SJCRH30 (cell line): ENCODE measurements around the gene NUCB1. TPM values are rescaled to one million over a fixed set of nuclear protein-coding genes. Genes with fewer than 3 reads are reported as not detected.

ENCODE experiments used
- DNase-seq, 2 experiments: peaks; one replicate each; pipeline ENCODE4 v3.0.0-alpha.2; 2015 to 2020
- H3K27ac ChIP-seq: fragments of 250-450 bp; sonication (Bioruptor Pico); 2 replicates; pipeline ENCODE4 v1.5.1; 2020; ENCODE audit warnings: mild to moderate bottlenecking, moderate library complexity
- H3K27me3 ChIP-seq: fragments of 250-450 bp; sonication (Bioruptor Pico); 2 replicates; pipeline ENCODE4 v1.5.1; 2020; ENCODE audit warnings: mild to moderate bottlenecking, moderate library complexity
- H3K36me3 ChIP-seq: fragments of 250-450 bp; sonication (Bioruptor Pico); 2 replicates; pipeline ENCODE4 v1.5.1; 2020; ENCODE audit warnings: mild to moderate bottlenecking, moderate library complexity
- H3K4me1 ChIP-seq: fragments of 250-450 bp; sonication (Bioruptor Pico); 2 replicates; pipeline ENCODE4 v1.5.1; 2020; ENCODE audit warnings: mild to moderate bottlenecking, moderate library complexity
- H3K4me3 ChIP-seq: fragments of 250-450 bp; sonication (Bioruptor Pico); 2 replicates; pipeline ENCODE4 v1.5.1; 2020; ENCODE audit warnings: mild to moderate bottlenecking, moderate library complexity
- H3K9me3 ChIP-seq: fragments of 250-450 bp; sonication (Bioruptor Pico); replicated peaks from 2 replicates; pipeline ENCODE4 v1.5.1; 2020; ENCODE audit warnings: mild to moderate bottlenecking, moderate library complexity
- total RNA-seq: library from RNA; depleted of rRNA; stranded (reverse); fragments of >200 nt; shearing (Covaris generic); gene quantifications from 2 replicates; pipeline ENCODE4 v1.2.3, GENCODE V29; 2014

The NUCB1 gene
- total RNA-seq, 1 experiment from 2014 or later, result 91.2 TPM

DNA sequence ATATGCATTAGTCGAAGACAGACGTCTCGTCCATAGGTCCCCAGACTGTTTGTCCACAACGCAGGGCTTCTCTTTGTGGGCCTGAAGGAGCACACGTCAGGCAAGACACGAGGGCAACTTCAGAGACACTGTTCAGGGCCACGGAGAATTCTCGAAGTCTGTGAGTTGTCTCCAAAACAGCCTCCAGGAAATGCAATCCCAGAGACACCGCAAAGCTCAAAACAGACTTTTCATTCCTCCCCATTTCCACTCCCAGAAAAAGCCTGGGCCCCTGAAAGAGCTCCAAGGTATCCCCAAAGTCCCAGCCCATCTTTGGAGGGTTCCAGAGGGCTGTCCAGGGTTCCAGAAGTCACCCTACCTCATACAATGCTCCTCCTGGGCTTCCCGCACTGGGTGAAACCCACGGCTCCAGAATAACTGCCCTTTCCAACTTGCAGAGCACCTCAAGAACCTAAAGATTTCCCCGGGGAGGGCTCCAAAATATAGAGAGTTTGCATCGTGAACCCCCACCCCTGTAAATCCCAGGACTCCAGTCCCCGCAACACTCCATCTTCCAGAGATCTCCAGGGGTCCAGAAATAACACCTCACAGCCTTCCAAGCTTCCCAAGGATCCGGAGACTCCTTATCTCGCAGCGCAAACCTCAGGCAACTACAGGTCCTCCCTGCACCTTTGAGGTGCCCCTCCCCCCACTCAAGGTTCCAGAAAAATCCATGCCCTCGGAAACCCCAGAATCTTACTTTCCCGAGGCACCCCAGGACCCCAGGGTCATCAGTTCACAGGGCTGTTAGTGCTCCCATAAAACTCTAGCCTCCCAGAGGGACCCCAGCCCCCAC lies 64.3 kb downstream of the NUCB1 start:
- Histone ChIP-seq H3K27me3 (no peaks in the 10 kb centered on the region), H3K4me1 (peaks cover 18% of the 10 kb centered on the region), H3K36me3 (peaks cover 29% of the 10 kb centered on the region), H3K9me3 (no peaks in the 10 kb centered on the region), H3K4me3 (peak overlapping the region; percentile 49), H3K27ac (peak overlapping the region; percentile 95)
- DNase-seq, result peak in 1 of 2 experiments; percentile 41

DNA sequence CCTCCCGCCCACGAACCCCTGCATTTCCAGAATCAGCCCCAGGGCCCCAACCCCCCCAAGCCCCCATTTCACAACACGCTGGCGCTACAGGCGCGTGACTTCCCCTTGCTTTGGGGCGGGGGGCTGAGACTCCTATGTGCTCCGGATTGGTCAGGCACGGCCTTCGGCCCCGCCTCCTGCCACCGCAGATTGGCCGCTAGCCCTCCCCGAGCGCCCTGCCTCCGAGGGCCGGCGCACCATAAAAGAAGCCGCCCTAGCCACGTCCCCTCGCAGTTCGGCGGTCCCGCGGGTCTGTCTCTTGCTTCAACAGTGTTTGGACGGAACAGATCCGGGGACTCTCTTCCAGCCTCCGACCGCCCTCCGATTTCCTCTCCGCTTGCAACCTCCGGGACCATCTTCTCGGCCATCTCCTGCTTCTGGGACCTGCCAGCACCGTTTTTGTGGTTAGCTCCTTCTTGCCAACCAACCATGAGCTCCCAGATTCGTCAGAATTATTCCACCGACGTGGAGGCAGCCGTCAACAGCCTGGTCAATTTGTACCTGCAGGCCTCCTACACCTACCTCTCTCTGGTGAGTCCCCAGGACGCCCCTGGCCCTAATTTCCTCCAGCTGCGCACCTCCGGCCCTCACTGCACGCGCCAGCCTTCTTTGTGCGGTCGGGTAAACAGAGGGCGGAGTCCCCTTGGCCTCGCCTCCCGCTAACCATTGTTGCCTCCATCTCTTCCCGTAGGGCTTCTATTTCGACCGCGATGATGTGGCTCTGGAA lies 65.1 kb downstream of the NUCB1 start, which contains the start of gene FTL:
Gene FTL (plus strand): TSS at position 270 of the 766 bp plus-strand sequence. CDS start 199 bp downstream, at position 469.
- H3K4me3 ChIP-seq, result peak within 1 kb of the TSS; percentile 76
- H3K27me3 ChIP-seq, result no peaks in the 10 kb centered on the region
- H3K4me1 ChIP-seq, result peaks cover 18% of the 10 kb centered on the region
- DNase-seq, result peak; percentile 96
- no peaks in the 10 kb centered on the region for H3K9me3 ChIP-seq
- H3K36me3 ChIP-seq, result peaks cover 37% of the 10 kb centered on the region
- peak within 1 kb of the TSS; percentile 95 for H3K27ac ChIP-seq

DNA sequence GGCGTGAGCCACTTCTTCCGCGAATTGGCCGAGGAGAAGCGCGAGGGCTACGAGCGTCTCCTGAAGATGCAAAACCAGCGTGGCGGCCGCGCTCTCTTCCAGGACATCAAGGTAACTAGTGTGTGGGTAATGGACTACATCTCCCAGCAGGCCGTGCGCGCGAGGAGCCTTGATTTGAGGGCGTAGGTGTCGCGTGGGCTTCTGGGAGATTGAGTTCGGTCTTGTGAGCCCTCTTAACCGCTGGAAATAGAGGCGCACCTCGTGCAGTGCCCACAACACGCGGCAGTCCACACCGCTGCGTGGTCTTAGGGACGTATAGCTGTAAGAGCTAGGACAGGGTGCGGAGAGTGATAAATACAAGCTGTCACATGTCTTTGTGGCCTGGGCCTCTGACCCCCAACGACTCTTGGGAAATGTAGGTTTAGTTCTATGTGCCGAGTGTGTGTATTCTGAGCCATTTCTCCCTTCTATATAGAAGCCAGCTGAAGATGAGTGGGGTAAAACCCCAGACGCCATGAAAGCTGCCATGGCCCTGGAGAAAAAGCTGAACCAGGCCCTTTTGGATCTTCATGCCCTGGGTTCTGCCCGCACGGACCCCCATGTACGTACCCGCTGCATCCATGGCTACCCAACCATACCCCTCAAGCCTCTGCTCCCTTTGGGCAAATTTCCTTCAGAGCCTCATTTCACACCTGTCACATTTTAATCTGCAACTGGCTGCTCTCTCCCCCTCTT lies 65.9 kb downstream of the NUCB1 start:
- Histone ChIP-seq H3K4me3 (peak overlapping the region; percentile 76), H3K4me1 (peaks cover 18% of the 10 kb centered on the region)

DNA sequence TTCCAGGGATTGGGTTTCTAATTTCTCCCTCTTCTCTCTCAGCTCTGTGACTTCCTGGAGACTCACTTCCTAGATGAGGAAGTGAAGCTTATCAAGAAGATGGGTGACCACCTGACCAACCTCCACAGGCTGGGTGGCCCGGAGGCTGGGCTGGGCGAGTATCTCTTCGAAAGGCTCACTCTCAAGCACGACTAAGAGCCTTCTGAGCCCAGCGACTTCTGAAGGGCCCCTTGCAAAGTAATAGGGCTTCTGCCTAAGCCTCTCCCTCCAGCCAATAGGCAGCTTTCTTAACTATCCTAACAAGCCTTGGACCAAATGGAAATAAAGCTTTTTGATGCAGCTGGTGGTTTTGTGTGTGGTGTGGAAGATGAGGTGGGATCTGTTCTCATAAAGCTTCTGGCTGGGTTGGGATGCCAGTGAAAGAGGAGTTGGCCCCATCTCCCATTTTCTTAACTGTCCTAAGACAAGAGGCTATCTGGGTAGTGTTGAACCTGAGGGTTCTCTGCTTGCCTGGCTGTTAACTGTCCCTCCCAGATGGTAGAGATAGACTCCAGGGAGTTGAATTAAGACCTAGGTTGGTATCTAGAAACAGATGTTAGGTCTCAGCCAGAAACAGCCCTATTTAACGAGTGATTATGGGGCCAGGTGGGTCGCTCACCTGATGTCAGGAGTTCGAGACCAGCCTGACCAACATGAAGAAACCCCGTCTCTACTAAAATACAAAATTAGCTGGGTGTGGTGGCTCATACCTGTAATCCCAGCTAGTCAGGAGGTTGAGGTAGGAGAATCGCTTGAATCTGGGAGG lies 66.6 kb downstream of the NUCB1 start:
- Histone ChIP-seq H3K36me3 (peaks cover 45% of the 10 kb centered on the region), H3K9me3 (no peaks in the 10 kb centered on the region), H3K27ac (no peak overlapping the region; the same call in 1 of the 2 replicates), H3K27me3 (no peaks in the 10 kb centered on the region), H3K4me1 (peaks cover 18% of the 10 kb centered on the region), H3K4me3 (peak overlapping the region; percentile 76)
- DNase-seq, result no peak

More for the DNA sequence above, 65.9 kb downstream of the NUCB1 start:
- Histone ChIP-seq H3K36me3 (peaks cover 42% of the 10 kb centered on the region), H3K9me3 (no peaks in the 10 kb centered on the region), H3K27ac (peak overlapping the region; percentile 55), H3K27me3 (no peaks in the 10 kb centered on the region)
- peak; percentile 89 to 94 for DNase-seq

DNA sequence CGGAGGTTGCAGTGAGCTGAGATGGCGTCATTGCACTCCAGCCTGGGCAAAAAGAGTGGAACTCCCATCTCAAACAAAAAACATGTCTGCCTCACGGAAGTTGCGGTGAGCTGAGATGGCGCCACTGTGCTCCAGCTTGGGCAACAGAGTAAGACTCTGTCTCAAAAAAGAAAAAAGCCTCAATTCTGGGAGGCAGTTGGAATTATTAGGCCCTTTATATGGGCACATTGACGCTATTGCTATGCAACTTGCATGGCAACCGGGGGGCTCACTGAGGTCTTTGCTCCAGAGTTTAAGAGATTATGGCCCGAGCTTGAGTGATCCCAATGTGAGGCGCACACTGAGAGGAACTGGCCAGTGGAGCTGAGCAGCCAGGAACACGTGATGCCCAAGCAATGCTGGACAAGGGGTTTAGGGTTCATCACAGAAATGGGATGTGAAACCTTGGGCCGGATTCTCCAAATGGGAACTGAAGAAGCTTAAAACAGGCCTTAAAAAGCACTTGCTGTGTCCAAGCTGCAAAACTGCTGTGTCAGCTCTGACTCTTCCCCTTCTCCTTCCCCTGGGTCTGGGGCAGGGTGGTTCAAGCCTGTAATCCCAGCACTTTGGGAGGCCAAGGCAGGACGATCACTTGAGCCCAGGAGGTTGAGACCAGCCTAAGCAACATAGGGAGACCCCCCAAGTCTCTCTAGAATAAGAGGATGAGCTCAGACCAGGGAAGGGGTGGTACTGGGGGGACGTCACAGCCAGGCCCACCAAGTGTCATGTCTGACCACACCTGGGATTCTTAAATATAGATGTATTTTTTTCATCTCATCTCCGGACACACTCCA lies 67.5 kb downstream of the NUCB1 start:
- Histone ChIP-seq H3K27me3 (no peaks in the 10 kb centered on the region), H3K4me3 (no peak overlapping the region), H3K27ac (no peak overlapping the region), H3K36me3 (peaks cover 46% of the 10 kb centered on the region), H3K9me3 (no peaks in the 10 kb centered on the region), H3K4me1 (peaks cover 13% of the 10 kb centered on the region)
- DNase-seq, result no peak

DNA sequence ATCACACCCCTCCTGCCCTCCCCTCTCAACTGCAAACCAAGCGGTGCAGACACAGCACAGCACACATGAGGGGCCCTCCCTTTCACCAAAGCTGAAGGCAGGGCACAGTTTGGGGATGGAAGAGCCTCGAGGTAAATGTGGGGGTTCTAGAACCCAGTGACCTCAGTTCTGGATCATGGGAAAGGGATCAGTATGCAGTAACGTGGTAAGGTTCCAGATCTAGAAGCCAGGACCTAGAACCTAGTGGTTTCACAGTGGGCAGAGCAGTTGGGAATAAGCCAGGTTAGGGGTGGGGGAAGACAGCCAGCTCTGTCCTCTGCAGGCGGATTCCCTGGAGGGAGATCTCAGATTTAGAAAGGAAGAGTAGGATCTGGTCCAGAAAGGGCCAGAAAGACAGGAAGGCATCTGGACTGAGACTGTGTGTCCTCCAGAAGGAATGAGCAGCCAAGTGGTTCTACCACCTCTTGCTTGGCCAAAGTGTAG lies 68.1 kb downstream of the NUCB1 start:
- Histone ChIP-seq H3K27ac (no peak overlapping the region), H3K27me3 (no peaks in the 10 kb centered on the region), H3K36me3 (peaks cover 51% of the 10 kb centered on the region), H3K4me3 (no peak overlapping the region), H3K9me3 (no peaks in the 10 kb centered on the region), H3K4me1 (peaks cover 13% of the 10 kb centered on the region)
- DNase-seq, result no peak

DNA sequence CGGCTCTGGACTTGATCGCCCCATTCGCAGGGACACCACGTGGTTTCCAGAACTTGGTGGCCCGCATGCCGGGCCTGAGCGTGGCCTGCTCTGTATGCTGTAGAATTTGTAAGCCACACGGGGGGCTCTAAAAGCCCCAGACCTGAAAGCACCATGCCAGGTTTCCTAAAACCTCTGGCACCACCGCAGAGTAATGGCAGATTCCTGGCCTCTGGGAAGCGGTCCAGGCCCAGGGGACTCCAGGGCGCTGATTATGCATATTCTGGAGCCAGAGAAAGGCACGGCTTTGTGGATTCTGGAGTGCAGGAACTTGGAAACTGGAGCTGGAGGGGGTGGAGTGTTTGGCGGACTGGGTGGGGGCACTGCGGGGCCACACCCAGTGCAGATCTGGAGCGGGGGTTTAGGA lies 68.7 kb downstream of the NUCB1 start:
- Histone ChIP-seq H3K36me3 (peaks cover 55% of the 10 kb centered on the region), H3K27ac (no peak overlapping the region), H3K27me3 (no peaks in the 10 kb centered on the region), H3K4me1 (peaks cover 9% of the 10 kb centered on the region), H3K9me3 (no peaks in the 10 kb centered on the region), H3K4me3 (no peak overlapping the region)
- no peak for DNase-seq

DNA sequence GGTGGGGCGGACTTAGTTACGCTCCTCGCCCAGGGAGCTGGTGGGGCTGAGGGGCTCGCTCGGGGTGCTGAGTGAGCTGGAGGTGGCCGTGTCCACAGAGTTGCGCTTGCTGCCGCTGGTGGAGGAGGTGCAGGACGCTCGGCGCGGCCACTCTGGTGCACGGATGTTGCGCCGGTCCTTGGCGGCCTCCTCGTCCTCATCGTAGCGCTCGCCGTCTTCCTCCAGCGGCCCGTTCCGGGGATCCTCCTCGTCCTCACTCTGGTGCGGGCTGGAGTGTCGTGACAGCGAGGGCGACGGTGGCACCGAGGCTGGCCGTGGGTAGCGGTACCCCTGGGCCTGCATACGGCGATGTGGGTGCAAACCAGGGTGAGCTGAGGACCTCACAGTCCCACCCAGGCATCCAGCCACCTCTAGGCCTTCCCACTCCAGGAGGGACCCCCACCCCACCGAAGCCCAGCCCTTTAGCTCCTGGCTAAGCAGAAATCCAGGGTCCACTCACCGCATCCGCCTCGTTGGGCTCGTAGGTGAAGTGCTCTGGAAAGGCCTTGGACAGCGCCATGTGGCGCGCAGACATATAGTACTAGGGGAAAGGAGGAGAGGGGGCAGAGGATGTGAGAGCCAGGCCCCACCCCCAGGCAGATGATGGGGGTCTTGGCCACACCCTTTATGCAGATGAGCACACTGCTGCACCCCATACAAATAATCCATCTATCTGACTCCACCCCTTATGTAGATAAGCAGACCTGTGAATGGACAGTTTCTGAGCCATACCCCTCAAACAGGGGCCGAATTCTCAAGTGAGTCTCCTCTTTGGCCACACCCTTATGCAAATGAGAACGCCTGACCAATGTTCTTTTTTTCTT lies 69.4 kb downstream of the NUCB1 start:
- peaks cover 2% of the 10 kb centered on the region for H3K4me1 ChIP-seq
- H3K4me3 ChIP-seq, result no peak overlapping the region
- H3K27me3 ChIP-seq, result no peaks in the 10 kb centered on the region
- no peak overlapping the region for H3K27ac ChIP-seq
- no peaks in the 10 kb centered on the region for H3K9me3 ChIP-seq
- peak; percentile 38 to 55 for DNase-seq
- H3K36me3 ChIP-seq, result peaks cover 58% of the 10 kb centered on the region

DNA sequence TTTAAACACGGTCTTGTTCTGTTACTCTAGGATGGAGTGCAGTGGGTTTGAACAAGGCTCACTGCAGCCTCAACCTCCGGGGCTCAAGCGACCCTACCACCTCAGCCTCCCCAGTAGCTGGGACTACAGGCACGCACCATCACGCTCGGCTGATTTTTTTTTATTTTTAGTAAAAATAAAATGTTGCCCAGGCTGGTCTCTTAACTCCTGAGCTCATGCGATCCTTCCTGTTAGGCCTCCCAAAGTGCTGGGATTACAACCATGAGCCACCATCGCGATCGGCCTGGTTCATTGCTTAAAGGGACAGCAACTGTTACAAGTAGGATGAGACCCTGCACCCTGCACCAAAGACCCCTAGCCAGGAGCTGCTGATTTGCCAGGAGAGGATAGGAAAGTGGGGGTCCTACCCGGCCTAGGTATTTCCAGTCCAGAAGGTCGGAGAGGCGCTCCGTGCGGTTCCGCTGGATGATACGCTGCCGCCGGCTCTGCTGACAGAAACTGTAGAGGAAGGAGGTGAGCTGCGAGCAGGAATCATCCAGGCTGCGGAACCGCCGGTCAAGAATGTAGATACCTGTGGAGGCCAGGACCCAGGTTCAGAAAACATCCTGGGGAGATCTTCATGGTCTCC lies 70.1 kb downstream of the NUCB1 start:
- no peaks in the 10 kb centered on the region for H3K9me3 ChIP-seq
- no peak overlapping the region for H3K4me3 ChIP-seq
- no peak for DNase-seq
- H3K27me3 ChIP-seq, result no peaks in the 10 kb centered on the region
- peaks cover 58% of the 10 kb centered on the region for H3K36me3 ChIP-seq
- no peaks in the 10 kb centered on the region for H3K4me1 ChIP-seq
- H3K27ac ChIP-seq, result no peak overlapping the region

DNA sequence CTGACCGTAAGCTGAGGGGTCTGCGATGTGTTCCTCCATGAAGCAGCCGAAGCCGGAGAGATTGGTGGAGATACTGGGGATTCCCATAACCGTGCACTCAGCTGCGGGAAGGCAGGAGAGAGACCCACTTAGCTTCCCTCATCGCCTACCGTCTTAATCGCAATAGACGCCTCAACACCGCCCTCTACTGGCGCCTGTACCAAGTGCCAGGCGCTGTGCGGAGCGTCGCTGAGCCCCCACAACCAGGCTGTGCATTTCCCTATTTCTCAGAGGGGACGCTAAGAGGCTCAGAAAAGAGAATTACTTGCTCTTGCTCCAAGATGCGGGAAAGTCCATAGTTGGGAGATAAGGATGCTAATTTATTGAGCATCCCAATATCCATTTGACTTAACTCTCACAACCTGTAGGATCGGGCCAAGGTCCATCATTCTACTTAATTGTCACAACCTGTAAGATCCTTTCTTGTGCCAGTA lies 70.8 kb downstream of the NUCB1 start:
- DNase-seq, result peak; percentile 35 to 52
- Histone ChIP-seq H3K27ac (no peak overlapping the region), H3K9me3 (no peaks in the 10 kb centered on the region), H3K27me3 (no peaks in the 10 kb centered on the region), H3K4me3 (no peak overlapping the region), H3K4me1 (no peaks in the 10 kb centered on the region), H3K36me3 (peaks cover 59% of the 10 kb centered on the region)
